ENCODE measurements around the gene SCAMP2. TPM values are rescaled to one million over a fixed set of nuclear protein-coding genes. Genes with fewer than 3 reads are reported as not detected.
A peak's percentile ranks its signal among the peaks of the same experiment; 100 is the strongest.

The SCAMP2 gene, protein sequence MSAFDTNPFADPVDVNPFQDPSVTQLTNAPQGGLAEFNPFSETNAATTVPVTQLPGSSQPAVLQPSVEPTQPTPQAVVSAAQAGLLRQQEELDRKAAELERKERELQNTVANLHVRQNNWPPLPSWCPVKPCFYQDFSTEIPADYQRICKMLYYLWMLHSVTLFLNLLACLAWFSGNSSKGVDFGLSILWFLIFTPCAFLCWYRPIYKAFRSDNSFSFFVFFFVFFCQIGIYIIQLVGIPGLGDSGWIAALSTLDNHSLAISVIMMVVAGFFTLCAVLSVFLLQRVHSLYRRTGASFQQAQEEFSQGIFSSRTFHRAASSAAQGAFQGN
- polyA plus RNA-seq (4.5 and 10.9 TPM in 2 replicates), polyA minus RNA-seq (6.3 and 6.5 TPM in 2 replicates)

DNA sequence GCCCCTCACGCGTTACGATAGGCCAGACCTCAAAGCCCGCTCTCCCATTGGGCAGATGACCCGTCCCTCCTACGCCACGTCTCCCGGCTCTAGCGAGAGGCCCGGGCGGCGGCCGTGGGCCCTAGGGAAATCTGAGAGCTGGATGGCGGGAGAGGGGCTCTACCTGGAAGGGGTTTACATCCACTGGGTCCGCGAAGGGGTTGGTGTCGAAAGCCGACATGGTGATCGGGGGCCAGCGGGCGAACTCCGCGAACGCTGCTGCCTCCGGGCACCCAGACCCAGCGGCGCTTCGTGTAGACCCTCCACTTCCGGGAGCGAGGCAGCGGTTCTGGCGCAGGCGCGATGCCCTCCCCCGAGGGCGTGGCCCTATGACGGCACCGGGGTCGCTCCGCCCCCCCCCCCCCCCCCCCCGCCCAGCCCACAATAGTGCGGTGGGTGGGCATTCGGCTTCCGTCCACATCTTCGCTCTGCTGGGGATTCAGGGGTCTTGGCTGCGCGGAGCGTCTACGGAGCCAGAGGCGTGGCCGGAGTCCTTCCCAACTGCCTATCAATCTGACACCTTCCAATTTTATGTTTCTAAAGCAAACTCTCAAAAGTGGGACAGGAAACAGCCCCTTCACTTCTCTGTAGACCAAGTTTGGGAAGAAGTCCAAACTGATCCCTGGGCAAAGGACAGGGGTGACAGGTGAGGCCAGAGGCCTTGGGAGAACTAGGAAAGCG is at the start of gene SCAMP2:
Gene SCAMP2 (minus strand): TSS at position 330 of the 720 bp plus-strand sequence. CDS start 110 bp downstream, at position 220.
- peak within 1 kb of the TSS; percentile 95 for H3K4me2 ChIP-seq (ENCODE audit: low read length)
- H3K27ac ChIP-seq (ENCODE audit: low read length) = peak within 1 kb of the TSS; percentile 89
- H3K9me3 ChIP-seq (ENCODE audit: low read length) = no peaks in the 10 kb centered on the region
- H3K4me3 ChIP-seq (ENCODE audit: low read length) = peak within 1 kb of the TSS; percentile 85
- H3K79me2 ChIP-seq (replicated peaks; ENCODE audit: insufficient read depth, low read length) = peaks cover 23% of the 10 kb centered on the region
- no peaks in the 10 kb centered on the region for H4K20me1 ChIP-seq (ENCODE audit: insufficient read depth)
- TF ChIP-seq RAD21 (conservative IDR thresholded peaks at IDR 0.05) = no peak
- TF ChIP-seq, protein P1, sequence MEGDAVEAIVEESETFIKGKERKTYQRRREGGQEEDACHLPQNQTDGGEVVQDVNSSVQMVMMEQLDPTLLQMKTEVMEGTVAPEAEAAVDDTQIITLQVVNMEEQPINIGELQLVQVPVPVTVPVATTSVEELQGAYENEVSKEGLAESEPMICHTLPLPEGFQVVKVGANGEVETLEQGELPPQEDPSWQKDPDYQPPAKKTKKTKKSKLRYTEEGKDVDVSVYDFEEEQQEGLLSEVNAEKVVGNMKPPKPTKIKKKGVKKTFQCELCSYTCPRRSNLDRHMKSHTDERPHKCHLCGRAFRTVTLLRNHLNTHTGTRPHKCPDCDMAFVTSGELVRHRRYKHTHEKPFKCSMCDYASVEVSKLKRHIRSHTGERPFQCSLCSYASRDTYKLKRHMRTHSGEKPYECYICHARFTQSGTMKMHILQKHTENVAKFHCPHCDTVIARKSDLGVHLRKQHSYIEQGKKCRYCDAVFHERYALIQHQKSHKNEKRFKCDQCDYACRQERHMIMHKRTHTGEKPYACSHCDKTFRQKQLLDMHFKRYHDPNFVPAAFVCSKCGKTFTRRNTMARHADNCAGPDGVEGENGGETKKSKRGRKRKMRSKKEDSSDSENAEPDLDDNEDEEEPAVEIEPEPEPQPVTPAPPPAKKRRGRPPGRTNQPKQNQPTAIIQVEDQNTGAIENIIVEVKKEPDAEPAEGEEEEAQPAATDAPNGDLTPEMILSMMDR (IDR thresholded peaks at IDR 0.05; ENCODE audit: poor library complexity, severe bottlenecking) = no peak
- TF ChIP-seq TAF1 (IDR thresholded peaks at IDR 0.05; ENCODE audit: low read depth) = peak; percentile 50
- TF ChIP-seq, protein P2, sequence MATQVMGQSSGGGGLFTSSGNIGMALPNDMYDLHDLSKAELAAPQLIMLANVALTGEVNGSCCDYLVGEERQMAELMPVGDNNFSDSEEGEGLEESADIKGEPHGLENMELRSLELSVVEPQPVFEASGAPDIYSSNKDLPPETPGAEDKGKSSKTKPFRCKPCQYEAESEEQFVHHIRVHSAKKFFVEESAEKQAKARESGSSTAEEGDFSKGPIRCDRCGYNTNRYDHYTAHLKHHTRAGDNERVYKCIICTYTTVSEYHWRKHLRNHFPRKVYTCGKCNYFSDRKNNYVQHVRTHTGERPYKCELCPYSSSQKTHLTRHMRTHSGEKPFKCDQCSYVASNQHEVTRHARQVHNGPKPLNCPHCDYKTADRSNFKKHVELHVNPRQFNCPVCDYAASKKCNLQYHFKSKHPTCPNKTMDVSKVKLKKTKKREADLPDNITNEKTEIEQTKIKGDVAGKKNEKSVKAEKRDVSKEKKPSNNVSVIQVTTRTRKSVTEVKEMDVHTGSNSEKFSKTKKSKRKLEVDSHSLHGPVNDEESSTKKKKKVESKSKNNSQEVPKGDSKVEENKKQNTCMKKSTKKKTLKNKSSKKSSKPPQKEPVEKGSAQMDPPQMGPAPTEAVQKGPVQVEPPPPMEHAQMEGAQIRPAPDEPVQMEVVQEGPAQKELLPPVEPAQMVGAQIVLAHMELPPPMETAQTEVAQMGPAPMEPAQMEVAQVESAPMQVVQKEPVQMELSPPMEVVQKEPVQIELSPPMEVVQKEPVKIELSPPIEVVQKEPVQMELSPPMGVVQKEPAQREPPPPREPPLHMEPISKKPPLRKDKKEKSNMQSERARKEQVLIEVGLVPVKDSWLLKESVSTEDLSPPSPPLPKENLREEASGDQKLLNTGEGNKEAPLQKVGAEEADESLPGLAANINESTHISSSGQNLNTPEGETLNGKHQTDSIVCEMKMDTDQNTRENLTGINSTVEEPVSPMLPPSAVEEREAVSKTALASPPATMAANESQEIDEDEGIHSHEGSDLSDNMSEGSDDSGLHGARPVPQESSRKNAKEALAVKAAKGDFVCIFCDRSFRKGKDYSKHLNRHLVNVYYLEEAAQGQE (IDR thresholded peaks at IDR 0.05; ENCODE audit: borderline replicate concordance) = peak; percentile 35
- peak; percentile 62 for TF ChIP-seq EP300 (conservative IDR thresholded peaks at IDR 0.05; ENCODE audit: poor library complexity, severe bottlenecking)
- TF ChIP-seq MXI1 (conservative IDR thresholded peaks at IDR 0.05; ENCODE audit: poor library complexity, severe bottlenecking) = peak; percentile 74
- TF ChIP-seq SMC3 (conservative IDR thresholded peaks at IDR 0.05; ENCODE audit: poor library complexity) = no peak
- TF ChIP-seq EZH2 (IDR thresholded peaks at IDR 0.05; ENCODE audit: borderline replicate concordance, insufficient read depth, low read length, poor library complexity, severe bottlenecking) = no peak
- peak; percentile 86 for TF ChIP-seq POLR2AphosphoS5 (IDR thresholded peaks at IDR 0.05)
- H3K27me3 ChIP-seq (ENCODE audit: insufficient read depth, low read depth, low read length) = no peaks in the 10 kb centered on the region
- no peaks in the 10 kb centered on the region for H3K36me3 ChIP-seq (ENCODE audit: insufficient read depth, low read length)
- no peaks in the 10 kb centered on the region for H3K9me2 ChIP-seq (ENCODE audit: insufficient read depth, low read length)
- no peaks in the 10 kb centered on the region for H3F3A ChIP-seq (ENCODE audit: insufficient read depth, low read length, poor library complexity, severe bottlenecking)
- H2AFZ ChIP-seq (ENCODE audit: low read depth, low read length) = peak within 1 kb of the TSS; percentile 75
- peak within 1 kb of the TSS; percentile 91 for H3K9ac ChIP-seq (ENCODE audit: low read length)

DNA sequence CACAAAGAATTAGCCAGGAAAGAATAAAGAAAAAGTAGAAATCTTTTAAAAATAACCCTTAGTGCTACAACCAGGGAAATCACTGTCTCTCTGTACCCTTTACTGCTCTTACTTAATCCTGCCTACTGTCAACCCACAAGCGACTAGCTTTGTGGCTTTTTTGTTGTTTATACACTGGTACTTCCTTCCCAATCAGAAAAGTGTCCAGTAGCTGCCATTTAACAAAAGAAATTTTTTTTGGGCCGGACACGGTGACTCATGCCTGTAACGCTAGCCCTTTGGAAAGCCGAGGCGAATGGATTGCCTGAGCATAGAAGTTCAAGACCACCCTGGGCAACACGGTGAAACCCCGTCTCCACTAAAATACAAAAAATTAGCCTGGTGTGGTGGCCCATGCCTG is 47.3 kb upstream of the SCAMP2 start:
- Histone ChIP-seq H3K9me3 (ENCODE audit: low read length) (no peaks in the 10 kb centered on the region), H3K36me3 (ENCODE audit: insufficient read depth, low read length) (peaks cover 8% of the 10 kb centered on the region)

More for the DNA sequence above, 47.3 kb upstream of the SCAMP2 start:
- H3K9ac ChIP-seq (ENCODE audit: low read length) = no peak overlapping the region
- no peaks in the 10 kb centered on the region for H3K79me2 ChIP-seq (replicated peaks; ENCODE audit: insufficient read depth, low read length)
- H3K27me3 ChIP-seq (ENCODE audit: insufficient read depth, low read depth, low read length) = no peaks in the 10 kb centered on the region
- H4K20me1 ChIP-seq (ENCODE audit: insufficient read depth) = no peaks in the 10 kb centered on the region
- H2AFZ ChIP-seq (ENCODE audit: low read depth, low read length) = no peak overlapping the region
- no peak overlapping the region for H3K4me3 ChIP-seq (ENCODE audit: low read length)
- no peak overlapping the region for H3K4me2 ChIP-seq (ENCODE audit: low read length)
- H3K9me2 ChIP-seq (ENCODE audit: insufficient read depth, low read length) = no peaks in the 10 kb centered on the region
- no peak overlapping the region for H3K27ac ChIP-seq (ENCODE audit: low read length)
- TF ChIP-seq EZH2 (IDR thresholded peaks at IDR 0.05; ENCODE audit: borderline replicate concordance, insufficient read depth, low read length, poor library complexity, severe bottlenecking) (no peak), SMC3 (conservative IDR thresholded peaks at IDR 0.05; ENCODE audit: poor library complexity) (no peak), RAD21 (conservative IDR thresholded peaks at IDR 0.05) (no peak), POLR2AphosphoS5 (IDR thresholded peaks at IDR 0.05) (no peak), MXI1 (conservative IDR thresholded peaks at IDR 0.05; ENCODE audit: poor library complexity, severe bottlenecking) (no peak), TAF1 (IDR thresholded peaks at IDR 0.05; ENCODE audit: low read depth) (no peak), EP300 (conservative IDR thresholded peaks at IDR 0.05; ENCODE audit: poor library complexity, severe bottlenecking) (no peak)
- TF ChIP-seq, protein P1 (IDR thresholded peaks at IDR 0.05; ENCODE audit: poor library complexity, severe bottlenecking) = no peak
- TF ChIP-seq, protein P2 (IDR thresholded peaks at IDR 0.05; ENCODE audit: borderline replicate concordance) = no peak
- H3F3A ChIP-seq (ENCODE audit: insufficient read depth, low read length, poor library complexity, severe bottlenecking) = no peaks in the 10 kb centered on the region
